GM23338 (cell line): ENCODE results near the gene PLEK.

ENCODE experiments used
- POLR2AphosphoS5 ChIP-seq: IDR thresholded peaks from 2 replicates; pipeline ENCODE4 v1.6.1; 2016; ENCODE audit warnings: antibody characterized with exemption, low read depth
- TF ChIP-seq, protein P1 (sequence below): IDR thresholded peaks from one replicate; pipeline ENCODE4 v1.6.1; 2018; ENCODE audit warnings: antibody characterized with exemption; ENCODE audit not compliant: unreplicated experiment
- TF ChIP-seq, protein P2 (sequence below), 2 experiments: fragments of 200-600 bp in 1 of 2; sonication (generic) in 1 of 2; conservative IDR thresholded peaks; 2 replicates each; pipeline versions ENCODE4 v1.5.1 to v1.6.1; 2016 to 2017; ENCODE audit warnings: antibody characterized with exemption in 2 of 2, low read depth in 2 of 2, mild to moderate bottlenecking in 2 of 2, moderate library complexity in 1 of 2

- TF ChIP-seq POLR2AphosphoS5 = no peak
- TF ChIP-seq, protein P1, sequence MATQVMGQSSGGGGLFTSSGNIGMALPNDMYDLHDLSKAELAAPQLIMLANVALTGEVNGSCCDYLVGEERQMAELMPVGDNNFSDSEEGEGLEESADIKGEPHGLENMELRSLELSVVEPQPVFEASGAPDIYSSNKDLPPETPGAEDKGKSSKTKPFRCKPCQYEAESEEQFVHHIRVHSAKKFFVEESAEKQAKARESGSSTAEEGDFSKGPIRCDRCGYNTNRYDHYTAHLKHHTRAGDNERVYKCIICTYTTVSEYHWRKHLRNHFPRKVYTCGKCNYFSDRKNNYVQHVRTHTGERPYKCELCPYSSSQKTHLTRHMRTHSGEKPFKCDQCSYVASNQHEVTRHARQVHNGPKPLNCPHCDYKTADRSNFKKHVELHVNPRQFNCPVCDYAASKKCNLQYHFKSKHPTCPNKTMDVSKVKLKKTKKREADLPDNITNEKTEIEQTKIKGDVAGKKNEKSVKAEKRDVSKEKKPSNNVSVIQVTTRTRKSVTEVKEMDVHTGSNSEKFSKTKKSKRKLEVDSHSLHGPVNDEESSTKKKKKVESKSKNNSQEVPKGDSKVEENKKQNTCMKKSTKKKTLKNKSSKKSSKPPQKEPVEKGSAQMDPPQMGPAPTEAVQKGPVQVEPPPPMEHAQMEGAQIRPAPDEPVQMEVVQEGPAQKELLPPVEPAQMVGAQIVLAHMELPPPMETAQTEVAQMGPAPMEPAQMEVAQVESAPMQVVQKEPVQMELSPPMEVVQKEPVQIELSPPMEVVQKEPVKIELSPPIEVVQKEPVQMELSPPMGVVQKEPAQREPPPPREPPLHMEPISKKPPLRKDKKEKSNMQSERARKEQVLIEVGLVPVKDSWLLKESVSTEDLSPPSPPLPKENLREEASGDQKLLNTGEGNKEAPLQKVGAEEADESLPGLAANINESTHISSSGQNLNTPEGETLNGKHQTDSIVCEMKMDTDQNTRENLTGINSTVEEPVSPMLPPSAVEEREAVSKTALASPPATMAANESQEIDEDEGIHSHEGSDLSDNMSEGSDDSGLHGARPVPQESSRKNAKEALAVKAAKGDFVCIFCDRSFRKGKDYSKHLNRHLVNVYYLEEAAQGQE = no peak
- TF ChIP-seq, protein P2, sequence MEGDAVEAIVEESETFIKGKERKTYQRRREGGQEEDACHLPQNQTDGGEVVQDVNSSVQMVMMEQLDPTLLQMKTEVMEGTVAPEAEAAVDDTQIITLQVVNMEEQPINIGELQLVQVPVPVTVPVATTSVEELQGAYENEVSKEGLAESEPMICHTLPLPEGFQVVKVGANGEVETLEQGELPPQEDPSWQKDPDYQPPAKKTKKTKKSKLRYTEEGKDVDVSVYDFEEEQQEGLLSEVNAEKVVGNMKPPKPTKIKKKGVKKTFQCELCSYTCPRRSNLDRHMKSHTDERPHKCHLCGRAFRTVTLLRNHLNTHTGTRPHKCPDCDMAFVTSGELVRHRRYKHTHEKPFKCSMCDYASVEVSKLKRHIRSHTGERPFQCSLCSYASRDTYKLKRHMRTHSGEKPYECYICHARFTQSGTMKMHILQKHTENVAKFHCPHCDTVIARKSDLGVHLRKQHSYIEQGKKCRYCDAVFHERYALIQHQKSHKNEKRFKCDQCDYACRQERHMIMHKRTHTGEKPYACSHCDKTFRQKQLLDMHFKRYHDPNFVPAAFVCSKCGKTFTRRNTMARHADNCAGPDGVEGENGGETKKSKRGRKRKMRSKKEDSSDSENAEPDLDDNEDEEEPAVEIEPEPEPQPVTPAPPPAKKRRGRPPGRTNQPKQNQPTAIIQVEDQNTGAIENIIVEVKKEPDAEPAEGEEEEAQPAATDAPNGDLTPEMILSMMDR (conservative IDR thresholded peaks at IDR 0.05; ENCODE audit: low read depth in 2 of 2) = no peak
Measured at GRCh38 chr2:68379184-68379708, 14.2 kb downstream of the PLEK start.
